Smooth muscle cell (in vitro differentiated cells): Measurements from ENCODE around the gene ARAP2. TPM values are rescaled to one million over a fixed set of nuclear protein-coding genes. Genes with fewer than 3 reads are reported as not detected.

Source experiments
- DNase-seq: peaks from one replicate; lab custom pipeline; 2025; ENCODE audit not compliant: unreplicated experiment; lab: John Stamatoyannopoulos, UW
- H2AFZ ChIP-seq: fragments of 200-600 bp; sonication (generic); 2 replicates; pipeline ENCODE4 v1.6.0; 2016; ENCODE audit warnings: antibody characterized with exemption, low read depth, mild to moderate bottlenecking
- H3F3A ChIP-seq: fragments of 200-600 bp; sonication (generic); 2 replicates; pipeline ENCODE4 v1.6.0; 2017; ENCODE audit warnings: antibody characterized with exemption, low read depth
- H3K27ac ChIP-seq: fragments of 200-600 bp; sonication (generic); 2 replicates; pipeline ENCODE4 v1.5.1; 2016; ENCODE audit warnings: low read depth, mild to moderate bottlenecking
- H3K27me3 ChIP-seq: fragments of 200-600 bp; sonication (generic); 2 replicates; pipeline ENCODE4 v1.6.1; 2016; ENCODE audit warnings: low read depth, mild to moderate bottlenecking
- H3K36me3 ChIP-seq: fragments of 200-600 bp; sonication (generic); 2 replicates; pipeline ENCODE4 v1.5.1; 2016; ENCODE audit warnings: low read depth
- H3K4me1 ChIP-seq: fragments of 200-600 bp; sonication (generic); 2 replicates; pipeline ENCODE4 v1.5.1; 2016; ENCODE audit warnings: low read depth
- H3K4me2 ChIP-seq: fragments of 200-600 bp; sonication (generic); 2 replicates; pipeline ENCODE4 v1.6.0; 2016; ENCODE audit warnings: mild to moderate bottlenecking
- H3K4me3 ChIP-seq: fragments of 200-600 bp; sonication (generic); 2 replicates; pipeline ENCODE4 v1.5.1; 2016; ENCODE audit warnings: mild to moderate bottlenecking
- H3K79me2 ChIP-seq: fragments of 200-600 bp; sonication (generic); 2 replicates; pipeline ENCODE4 v1.6.0; 2016; ENCODE audit warnings: low read depth, mild to moderate bottlenecking
- H3K9ac ChIP-seq: fragments of 200-600 bp; sonication (generic); 2 replicates; pipeline ENCODE4 v1.6.0; 2016; ENCODE audit warnings: low read depth
- H3K9me3 ChIP-seq: fragments of 200-600 bp; sonication (generic); replicated peaks from 2 replicates; pipeline ENCODE4 v1.5.1; 2016; ENCODE audit warnings: low read depth
- H4K20me1 ChIP-seq: fragments of 200-600 bp; sonication (generic); 2 replicates; pipeline ENCODE4 v1.6.0; 2016; ENCODE audit warnings: low read depth
- WGBS: methylation state at CpG from one replicate; pipeline ENCODE4 v1.1.7; 2016; ENCODE audit warnings: low lambda C conversion rate; 5-methylcytosine and 5-hydroxymethylcytosine counted together
- polyA plus RNA-seq: library from polyadenylated mRNA; unstranded; fragments of >200 nt; fragmentation: Nextera tagmentation; extraction: Ambion mirVana; gene quantifications from 2 replicates; pipeline ENCODE4 v1.2.1, GENCODE V29; 2016
- total RNA-seq: library from RNA; depleted of rRNA; stranded (reverse); fragments of >200 nt; gene quantifications from 2 replicates; pipeline ENCODE4 v1.2.3, GENCODE V29; 2014
- TF ChIP-seq, protein P1 (sequence below): fragments of 200-600 bp; sonication (generic); IDR thresholded peaks from 2 replicates; pipeline ENCODE4 v1.5.1; 2017; ENCODE audit warnings: borderline replicate concordance, mild to moderate bottlenecking, antibody characterized with exemption; ENCODE audit not compliant: insufficient read depth, poor library complexity, severe bottlenecking

Gene ARAP2
- total and polyA plus RNA-seq, 2 experiments from 2014 or later: 1.2 to 17.9 TPM

- no peak overlapping the region for H3K4me2 ChIP-seq
- H3K36me3 ChIP-seq: no peaks in the 10 kb centered on the region
- TF ChIP-seq, protein P1, sequence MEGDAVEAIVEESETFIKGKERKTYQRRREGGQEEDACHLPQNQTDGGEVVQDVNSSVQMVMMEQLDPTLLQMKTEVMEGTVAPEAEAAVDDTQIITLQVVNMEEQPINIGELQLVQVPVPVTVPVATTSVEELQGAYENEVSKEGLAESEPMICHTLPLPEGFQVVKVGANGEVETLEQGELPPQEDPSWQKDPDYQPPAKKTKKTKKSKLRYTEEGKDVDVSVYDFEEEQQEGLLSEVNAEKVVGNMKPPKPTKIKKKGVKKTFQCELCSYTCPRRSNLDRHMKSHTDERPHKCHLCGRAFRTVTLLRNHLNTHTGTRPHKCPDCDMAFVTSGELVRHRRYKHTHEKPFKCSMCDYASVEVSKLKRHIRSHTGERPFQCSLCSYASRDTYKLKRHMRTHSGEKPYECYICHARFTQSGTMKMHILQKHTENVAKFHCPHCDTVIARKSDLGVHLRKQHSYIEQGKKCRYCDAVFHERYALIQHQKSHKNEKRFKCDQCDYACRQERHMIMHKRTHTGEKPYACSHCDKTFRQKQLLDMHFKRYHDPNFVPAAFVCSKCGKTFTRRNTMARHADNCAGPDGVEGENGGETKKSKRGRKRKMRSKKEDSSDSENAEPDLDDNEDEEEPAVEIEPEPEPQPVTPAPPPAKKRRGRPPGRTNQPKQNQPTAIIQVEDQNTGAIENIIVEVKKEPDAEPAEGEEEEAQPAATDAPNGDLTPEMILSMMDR: no peak
- no peaks in the 10 kb centered on the region for H3K4me1 ChIP-seq
- no peak for DNase-seq
- H3K27ac ChIP-seq: no peak overlapping the region
- H4K20me1 ChIP-seq: no peaks in the 10 kb centered on the region
- H3F3A ChIP-seq: no peaks in the 10 kb centered on the region
- 96% methylated on average over 4 of the region's 4 CpGs for WGBS
- H3K9ac ChIP-seq: no peak overlapping the region
- no peak overlapping the region for H2AFZ ChIP-seq
- H3K79me2 ChIP-seq: no peaks in the 10 kb centered on the region
- H3K4me3 ChIP-seq: no peak overlapping the region
- no peaks in the 10 kb centered on the region for H3K9me3 ChIP-seq
- H3K27me3 ChIP-seq: no peaks in the 10 kb centered on the region
These were observed 45.5 kb downstream of the ARAP2 start for GRCh38 chr4:36198861-36199260.

DNA sequence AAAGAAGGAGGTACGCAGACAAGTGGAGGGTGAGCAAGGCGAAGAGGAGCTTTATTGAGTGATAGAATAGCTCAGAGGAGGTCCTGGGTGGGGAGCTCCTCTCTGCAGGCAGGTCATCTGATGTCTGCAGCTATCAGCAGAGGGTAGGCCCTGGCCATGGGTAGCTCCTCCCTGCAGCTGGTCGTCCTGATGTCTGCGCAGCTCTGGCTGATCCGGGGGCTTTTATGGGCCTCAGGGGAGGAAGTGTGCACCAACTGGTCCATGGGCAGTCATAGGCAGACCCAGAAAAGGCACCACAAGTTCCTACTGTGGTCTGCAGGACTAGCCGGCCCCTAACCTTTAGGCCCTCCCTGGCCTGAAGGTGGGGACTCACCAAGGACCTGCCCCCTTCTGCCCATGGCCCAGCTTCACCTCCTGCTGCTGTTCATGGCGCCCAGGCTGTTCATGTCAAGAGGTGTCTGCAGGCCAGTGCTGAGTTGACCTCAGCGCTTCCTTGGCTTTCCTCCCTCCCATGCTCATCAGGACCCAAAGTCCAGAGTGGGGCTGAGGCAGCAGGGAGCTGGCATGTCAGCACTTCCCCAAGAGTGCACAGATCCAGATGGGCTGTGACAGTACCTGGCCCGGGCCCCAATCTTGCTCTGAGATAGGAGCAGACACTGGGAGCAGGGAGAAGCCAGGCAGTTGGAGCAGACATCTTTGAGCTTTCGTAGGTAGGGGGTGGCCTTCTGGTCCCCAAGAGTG is 46.1 kb downstream of the ARAP2 start:
- 96% methylated on average over 10 of the region's 10 CpGs for WGBS

GRCh38 chr4:36197501-36197900 is 46.8 kb downstream of the ARAP2 start:
- H3K36me3 ChIP-seq: no peaks in the 10 kb centered on the region
- TF ChIP-seq, protein P1: no peak
- H3K4me1 ChIP-seq: no peaks in the 10 kb centered on the region
- no peak overlapping the region for H2AFZ ChIP-seq
- no peaks in the 10 kb centered on the region for H4K20me1 ChIP-seq
- no peak overlapping the region for H3K9ac ChIP-seq
- H3K4me3 ChIP-seq: no peak overlapping the region
- no peak overlapping the region for H3K4me2 ChIP-seq
- H3K27me3 ChIP-seq: no peaks in the 10 kb centered on the region
- DNase-seq: no peak
- no peaks in the 10 kb centered on the region for H3F3A ChIP-seq
- no peaks in the 10 kb centered on the region for H3K79me2 ChIP-seq
- WGBS: 99% methylated on average over 5 of the region's 5 CpGs
- no peaks in the 10 kb centered on the region for H3K9me3 ChIP-seq
- no peak overlapping the region for H3K27ac ChIP-seq

More for the DNA sequence above, 46.1 kb downstream of the ARAP2 start:
- no peaks in the 10 kb centered on the region for H3K79me2 ChIP-seq
- no peaks in the 10 kb centered on the region for H3F3A ChIP-seq
- no peak overlapping the region for H3K4me2 ChIP-seq
- H3K4me1 ChIP-seq: no peaks in the 10 kb centered on the region
- no peaks in the 10 kb centered on the region for H3K27me3 ChIP-seq
- DNase-seq: no peak
- no peak overlapping the region for H2AFZ ChIP-seq
- H3K9ac ChIP-seq: no peak overlapping the region
- H3K27ac ChIP-seq: no peak overlapping the region
- no peaks in the 10 kb centered on the region for H3K9me3 ChIP-seq
- H3K36me3 ChIP-seq: no peaks in the 10 kb centered on the region
- no peaks in the 10 kb centered on the region for H4K20me1 ChIP-seq
- no peak overlapping the region for H3K4me3 ChIP-seq
- TF ChIP-seq, protein P1: no peak
